ENCODE results near the gene MOCS3.

Gene MOCS3

GRCh38 chr20:51010932-51011331, 52.3 kb downstream of the MOCS3 start:
- TF ChIP-seq, protein P1, sequence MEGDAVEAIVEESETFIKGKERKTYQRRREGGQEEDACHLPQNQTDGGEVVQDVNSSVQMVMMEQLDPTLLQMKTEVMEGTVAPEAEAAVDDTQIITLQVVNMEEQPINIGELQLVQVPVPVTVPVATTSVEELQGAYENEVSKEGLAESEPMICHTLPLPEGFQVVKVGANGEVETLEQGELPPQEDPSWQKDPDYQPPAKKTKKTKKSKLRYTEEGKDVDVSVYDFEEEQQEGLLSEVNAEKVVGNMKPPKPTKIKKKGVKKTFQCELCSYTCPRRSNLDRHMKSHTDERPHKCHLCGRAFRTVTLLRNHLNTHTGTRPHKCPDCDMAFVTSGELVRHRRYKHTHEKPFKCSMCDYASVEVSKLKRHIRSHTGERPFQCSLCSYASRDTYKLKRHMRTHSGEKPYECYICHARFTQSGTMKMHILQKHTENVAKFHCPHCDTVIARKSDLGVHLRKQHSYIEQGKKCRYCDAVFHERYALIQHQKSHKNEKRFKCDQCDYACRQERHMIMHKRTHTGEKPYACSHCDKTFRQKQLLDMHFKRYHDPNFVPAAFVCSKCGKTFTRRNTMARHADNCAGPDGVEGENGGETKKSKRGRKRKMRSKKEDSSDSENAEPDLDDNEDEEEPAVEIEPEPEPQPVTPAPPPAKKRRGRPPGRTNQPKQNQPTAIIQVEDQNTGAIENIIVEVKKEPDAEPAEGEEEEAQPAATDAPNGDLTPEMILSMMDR (IDR thresholded peaks at IDR 0.05; ENCODE audit: unreplicated experiment in 3 of 3), result no peak
- H3K27ac Mint-ChIP-seq, result no peak overlapping the region
- peaks cover 7% of the 10 kb centered on the region for H3K36me3 Mint-ChIP-seq (ENCODE audit: low read depth)
- H3K4me3 Mint-ChIP-seq, result no peak overlapping the region
- peaks cover 23% of the 10 kb centered on the region for H3K4me1 Mint-ChIP-seq
- H3K27me3 Mint-ChIP-seq (ENCODE audit: low read depth), result peaks cover 23% of the 10 kb centered on the region
- H3K9me3 Mint-ChIP-seq, result no peaks in the 10 kb centered on the region

- Mint-ChIP-seq H3K4me1 (peaks cover 23% of the 10 kb centered on the region), H3K36me3 (ENCODE audit: low read depth) (peaks cover 7% of the 10 kb centered on the region), H3K9me3 (no peaks in the 10 kb centered on the region), H3K4me3 (no peak overlapping the region), H3K27ac (no peak overlapping the region), H3K27me3 (ENCODE audit: low read depth) (peaks cover 25% of the 10 kb centered on the region)
- TF ChIP-seq, protein P1 (IDR thresholded peaks at IDR 0.05; ENCODE audit: unreplicated experiment in 3 of 3), result no peak
Observed at GRCh38 chr20:51011479-51011878, 52.9 kb downstream of the MOCS3 start.

- no peak overlapping the region for H3K4me3 Mint-ChIP-seq
Observed at GRCh38 chr20:51012357-51012756, 53.7 kb downstream of the MOCS3 start.

More at GRCh38 chr20:51012357-51012756, 53.7 kb downstream of the MOCS3 start:
- Mint-ChIP-seq H3K27ac (peak overlapping the region in 1 of 3 experiments; percentile 45), H3K4me1 (peaks cover 29% of the 10 kb centered on the region), H3K9me3 (no peaks in the 10 kb centered on the region), H3K36me3 (ENCODE audit: low read depth) (peaks cover 7% of the 10 kb centered on the region), H3K27me3 (ENCODE audit: low read depth) (peaks cover 25% of the 10 kb centered on the region)
- TF ChIP-seq, protein P1 (IDR thresholded peaks at IDR 0.05; ENCODE audit: unreplicated experiment in 3 of 3), result no peak
